Nephron progenitor cell (in vitro differentiated cells): ENCODE measurements around the gene GDI1.
A peak's percentile ranks its signal among the peaks of the same experiment; 100 is the strongest.

ENCODE experiments used
- DNase-seq: peaks from one replicate; pipeline ENCODE4 v3.0.0; 2021
- H3K27ac Mint-ChIP-seq: 2 replicates; pipeline ENCODE4 v1.8.0; 2021; ENCODE audit warnings: mild to moderate bottlenecking, moderate library complexity, mixed read lengths
- H3K27me3 Mint-ChIP-seq: 2 replicates; pipeline ENCODE4 v1.8.0; 2021; ENCODE audit warnings: mild to moderate bottlenecking, low read depth, mixed read lengths; ENCODE audit not compliant: poor library complexity
- H3K36me3 Mint-ChIP-seq: 2 replicates; pipeline ENCODE4 v1.8.0; 2021; ENCODE audit warnings: low read depth, mixed read lengths
- H3K4me1 Mint-ChIP-seq: 2 replicates; pipeline ENCODE4 v1.8.0; 2021; ENCODE audit warnings: mixed read lengths
- H3K4me3 Mint-ChIP-seq: 2 replicates; pipeline ENCODE4 v1.8.0; 2021; ENCODE audit warnings: mild to moderate bottlenecking, moderate library complexity, mixed read lengths
- H3K9me3 Mint-ChIP-seq: 2 replicates; pipeline ENCODE4 v1.8.0; 2021; ENCODE audit warnings: mild to moderate bottlenecking, moderate library complexity, mixed read lengths
- TF ChIP-seq, protein P1 (sequence below): fragments of 200-600 bp; sonication (generic); IDR thresholded peaks from 2 replicates; pipeline ENCODE4 v1.5.0; 2021; ENCODE audit warnings: antibody characterized with exemption

GDI1 gene

DNA sequence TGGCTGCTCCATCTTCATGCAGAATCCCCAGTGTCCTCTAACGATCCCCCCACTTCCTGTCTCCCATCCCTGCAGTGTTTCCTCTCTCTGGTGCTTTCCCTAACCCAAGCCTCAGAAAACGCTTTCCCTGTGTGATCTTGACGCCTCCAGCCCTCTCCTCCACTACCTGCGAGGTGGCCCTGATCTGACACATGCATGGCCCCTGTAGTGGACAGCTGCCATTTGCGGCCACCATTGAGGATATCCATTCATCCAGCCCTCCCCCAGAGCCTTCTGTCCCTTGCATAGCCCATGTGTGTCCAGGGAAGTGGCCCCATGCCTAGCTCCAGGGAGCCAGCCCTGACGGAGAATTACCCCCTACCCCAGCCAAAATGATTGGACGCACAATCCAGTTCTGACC lies 46.4 kb downstream of the GDI1 start:
- Mint-ChIP-seq H3K4me1 (peaks cover 16% of the 10 kb centered on the region), H3K36me3 (peaks cover 14% of the 10 kb centered on the region), H3K4me3 (no peak overlapping the region), H3K27me3 (peaks cover 9% of the 10 kb centered on the region), H3K27ac (no peak overlapping the region), H3K9me3 (peaks cover 65% of the 10 kb centered on the region)
- no peak for DNase-seq
- TF ChIP-seq, protein P1, sequence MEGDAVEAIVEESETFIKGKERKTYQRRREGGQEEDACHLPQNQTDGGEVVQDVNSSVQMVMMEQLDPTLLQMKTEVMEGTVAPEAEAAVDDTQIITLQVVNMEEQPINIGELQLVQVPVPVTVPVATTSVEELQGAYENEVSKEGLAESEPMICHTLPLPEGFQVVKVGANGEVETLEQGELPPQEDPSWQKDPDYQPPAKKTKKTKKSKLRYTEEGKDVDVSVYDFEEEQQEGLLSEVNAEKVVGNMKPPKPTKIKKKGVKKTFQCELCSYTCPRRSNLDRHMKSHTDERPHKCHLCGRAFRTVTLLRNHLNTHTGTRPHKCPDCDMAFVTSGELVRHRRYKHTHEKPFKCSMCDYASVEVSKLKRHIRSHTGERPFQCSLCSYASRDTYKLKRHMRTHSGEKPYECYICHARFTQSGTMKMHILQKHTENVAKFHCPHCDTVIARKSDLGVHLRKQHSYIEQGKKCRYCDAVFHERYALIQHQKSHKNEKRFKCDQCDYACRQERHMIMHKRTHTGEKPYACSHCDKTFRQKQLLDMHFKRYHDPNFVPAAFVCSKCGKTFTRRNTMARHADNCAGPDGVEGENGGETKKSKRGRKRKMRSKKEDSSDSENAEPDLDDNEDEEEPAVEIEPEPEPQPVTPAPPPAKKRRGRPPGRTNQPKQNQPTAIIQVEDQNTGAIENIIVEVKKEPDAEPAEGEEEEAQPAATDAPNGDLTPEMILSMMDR: no peak

DNA sequence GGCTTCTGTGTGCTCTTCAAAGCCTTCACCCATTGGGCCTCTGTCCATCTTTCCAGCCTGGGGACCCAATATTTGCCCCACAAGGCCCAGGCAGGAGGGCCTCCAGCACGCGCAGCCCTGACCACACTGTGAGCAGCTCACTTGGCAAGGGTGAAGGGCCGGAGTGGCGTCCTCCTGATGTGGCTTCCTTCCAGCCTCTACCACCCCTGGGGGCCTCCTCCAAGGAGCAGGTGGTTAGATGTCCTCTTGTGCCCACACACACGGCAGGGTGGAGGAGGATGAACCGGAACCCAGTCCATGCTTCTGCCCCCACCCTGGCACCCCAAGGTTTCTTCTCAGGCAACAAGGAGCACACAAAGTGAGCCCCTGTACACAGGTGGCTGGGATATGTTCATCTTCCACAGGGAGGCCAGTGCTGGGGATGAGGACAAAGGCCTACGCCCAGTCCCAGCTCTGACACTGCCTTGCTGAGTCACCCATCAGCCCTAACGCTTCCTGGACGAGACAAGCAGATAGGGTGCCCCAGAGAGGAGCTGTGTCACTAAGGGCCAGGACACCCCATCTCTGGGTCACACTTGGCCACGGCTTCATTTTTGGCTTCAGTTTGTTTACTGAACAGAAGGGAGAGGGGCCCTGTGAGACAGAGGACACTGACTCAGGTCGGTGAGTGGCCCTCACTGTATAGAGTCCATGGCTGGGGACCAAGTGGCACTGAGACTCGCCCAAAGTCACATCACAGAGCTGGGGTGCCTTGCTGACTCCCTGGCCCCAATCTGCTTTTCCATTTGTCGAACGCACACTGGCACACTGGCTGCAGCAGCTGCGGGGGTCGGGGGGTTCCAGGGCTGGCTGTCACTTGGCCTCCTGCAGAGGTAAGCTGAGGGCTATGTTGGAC lies 47.5 kb downstream of the GDI1 start:
- no peak overlapping the region for H3K4me3 Mint-ChIP-seq
- H3K27ac Mint-ChIP-seq: no peak overlapping the region
- H3K27me3 Mint-ChIP-seq: peaks cover 8% of the 10 kb centered on the region
- peaks cover 66% of the 10 kb centered on the region for H3K9me3 Mint-ChIP-seq
- TF ChIP-seq, protein P1: no peak
- H3K36me3 Mint-ChIP-seq: peaks cover 14% of the 10 kb centered on the region
- DNase-seq: no peak
- peaks cover 19% of the 10 kb centered on the region for H3K4me1 Mint-ChIP-seq

DNA sequence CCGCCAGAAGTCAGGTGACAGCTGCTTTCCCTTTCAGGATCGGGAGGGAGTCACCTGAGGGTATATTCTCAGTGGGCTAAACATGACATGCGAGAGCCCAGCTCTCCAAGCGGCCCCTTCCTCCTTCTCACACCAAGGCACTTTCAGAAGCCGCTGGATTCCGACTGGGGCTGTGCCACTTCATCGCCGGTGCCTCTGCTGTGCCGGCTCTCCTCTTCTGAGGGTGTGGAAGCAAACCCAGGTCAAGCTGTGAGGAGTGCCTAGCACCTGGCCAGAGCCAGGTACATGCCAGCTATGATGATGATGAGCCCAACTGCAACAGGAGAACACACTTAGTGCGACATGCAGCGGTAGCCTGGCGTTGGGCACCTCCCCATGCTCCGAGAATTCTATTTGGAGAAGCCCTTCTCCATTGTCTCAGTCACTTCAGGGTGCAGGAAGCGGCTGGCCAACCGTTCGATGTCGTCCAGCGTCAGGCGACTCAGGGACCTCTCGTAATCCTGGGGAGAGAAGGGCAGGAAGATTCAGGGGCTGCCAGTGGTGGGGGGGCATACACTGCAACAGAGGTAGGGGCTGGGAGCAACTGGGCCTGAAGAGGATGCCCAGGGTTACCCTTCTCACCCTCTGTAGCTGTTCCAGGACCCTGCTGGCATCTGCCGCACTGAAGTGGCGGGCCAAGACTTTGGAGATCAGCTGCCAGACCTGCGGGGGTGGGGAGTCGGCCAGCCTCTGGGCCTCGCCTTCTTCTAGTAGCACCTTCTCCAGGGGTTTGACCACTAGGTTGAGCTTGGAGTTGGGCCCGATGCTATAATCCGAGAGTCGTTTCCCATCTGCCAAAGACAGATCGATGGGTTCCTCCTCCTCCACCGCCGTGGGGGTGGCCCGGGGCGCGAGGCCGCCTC lies 48.4 kb downstream of the GDI1 start:
- H3K36me3 Mint-ChIP-seq: peaks cover 14% of the 10 kb centered on the region
- H3K27me3 Mint-ChIP-seq: peaks cover 7% of the 10 kb centered on the region
- TF ChIP-seq, protein P1: no peak
- H3K4me3 Mint-ChIP-seq: peak overlapping the region; percentile 74
- peaks cover 23% of the 10 kb centered on the region for H3K4me1 Mint-ChIP-seq
- peaks cover 63% of the 10 kb centered on the region for H3K9me3 Mint-ChIP-seq
- H3K27ac Mint-ChIP-seq: no peak overlapping the region
- no peak for DNase-seq

DNA sequence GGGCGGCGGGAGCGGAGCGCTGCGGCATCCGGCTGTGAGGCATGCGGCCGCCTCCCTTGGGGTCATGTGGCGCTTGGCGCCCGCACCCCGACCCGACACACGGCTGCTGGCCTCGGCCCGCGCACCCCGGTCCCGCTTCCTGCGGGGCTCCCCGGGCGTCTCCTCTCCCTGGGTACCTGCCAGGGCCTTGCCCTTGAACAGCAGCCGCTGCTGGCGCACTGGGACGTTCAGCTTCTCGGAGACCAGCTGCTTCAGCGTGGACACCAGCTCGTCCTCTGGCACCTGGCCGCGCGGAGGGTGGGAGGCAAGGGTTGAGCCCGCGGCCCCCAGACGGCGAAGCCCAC lies 49.1 kb downstream of the GDI1 start:
- H3K27ac Mint-ChIP-seq: no peak overlapping the region
- H3K27me3 Mint-ChIP-seq: peaks cover 7% of the 10 kb centered on the region
- DNase-seq: peak; percentile 34
- peak overlapping the region; percentile 54 for H3K4me3 Mint-ChIP-seq
- peaks cover 25% of the 10 kb centered on the region for H3K4me1 Mint-ChIP-seq
- TF ChIP-seq, protein P1: no peak
- H3K9me3 Mint-ChIP-seq: peaks cover 62% of the 10 kb centered on the region
- H3K36me3 Mint-ChIP-seq: peaks cover 14% of the 10 kb centered on the region

DNA sequence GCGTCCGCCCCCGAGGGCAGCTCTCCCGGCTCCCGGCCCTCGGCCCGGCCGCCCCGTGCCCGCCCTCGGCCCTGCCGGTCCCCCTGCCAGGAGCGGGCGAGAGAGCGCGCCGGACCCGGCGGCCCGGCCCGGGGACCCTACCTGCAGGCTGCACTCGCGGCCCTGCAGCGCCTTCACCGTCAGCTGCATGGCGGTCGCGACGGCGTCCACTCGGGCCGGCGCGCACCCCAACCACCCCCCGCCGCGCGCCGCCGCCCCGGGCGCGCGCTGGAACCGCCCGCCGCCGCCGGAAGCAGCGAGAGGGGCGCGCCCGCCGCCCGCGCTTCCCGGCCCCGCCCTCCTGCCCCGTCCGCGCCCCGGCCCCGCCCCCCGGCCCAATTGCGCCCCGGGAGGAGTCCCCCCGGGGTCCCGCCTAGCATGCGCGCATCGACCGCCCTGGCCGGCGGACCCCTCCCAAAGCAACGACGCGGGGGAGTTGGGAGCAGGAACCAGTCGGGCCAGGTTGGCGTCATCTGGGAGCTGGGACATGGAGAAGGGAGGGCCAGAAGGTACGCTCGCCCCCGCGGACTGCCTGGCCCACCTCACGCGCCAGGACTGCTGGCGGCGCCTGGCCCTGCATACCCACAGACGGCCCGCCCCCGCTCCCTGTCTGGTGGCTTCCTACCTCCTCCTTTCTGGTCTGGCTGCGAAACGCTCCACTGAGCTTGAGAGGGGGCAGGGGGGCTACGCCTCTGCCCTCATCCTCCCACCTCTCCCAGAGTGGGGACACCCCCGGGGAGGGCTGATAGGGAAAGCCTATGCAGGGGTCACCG lies 49.6 kb downstream of the GDI1 start, which contains the start of gene UBL4A:
TSS of gene UBL4A (minus strand) at position 220 of the 812 bp plus-strand sequence. CDS start at position 189, 31 bp downstream.
- H3K9me3 Mint-ChIP-seq: peaks cover 63% of the 10 kb centered on the region
- DNase-seq: peak; percentile 63
- H3K27ac Mint-ChIP-seq: no peak within 1 kb of the TSS
- peak within 1 kb of the TSS; percentile 74 for H3K4me3 Mint-ChIP-seq
- TF ChIP-seq, protein P1: no peak
- H3K36me3 Mint-ChIP-seq: peaks cover 14% of the 10 kb centered on the region
- peaks cover 7% of the 10 kb centered on the region for H3K27me3 Mint-ChIP-seq
- H3K4me1 Mint-ChIP-seq: peaks cover 31% of the 10 kb centered on the region
